ENCODE measurements around the gene BAG3. TPM values are rescaled to one million over a fixed set of nuclear protein-coding genes. Genes with fewer than 3 reads are reported as not detected.

BAG3 gene
- total RNA-seq, 1 donor from 2014 or later = 2.3 TPM

DNA sequence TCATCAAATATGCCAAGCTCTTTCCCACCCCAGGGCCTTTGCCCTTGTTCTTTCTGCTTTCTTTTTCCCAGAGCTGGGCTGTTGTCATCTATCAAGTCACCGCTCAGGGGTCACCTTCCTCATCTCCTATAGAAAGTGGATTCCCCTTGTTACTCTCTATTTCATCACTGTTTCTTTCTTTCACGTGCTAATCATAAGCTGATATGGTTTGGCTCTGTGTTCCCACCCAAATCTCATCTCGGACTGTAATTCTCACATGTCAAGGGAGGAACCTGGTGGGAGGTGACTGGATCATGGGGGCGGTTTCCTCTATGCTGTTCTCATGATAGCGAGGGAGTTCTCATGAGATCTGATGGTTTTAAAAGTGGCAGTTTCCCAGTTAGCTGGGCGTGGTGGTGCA lies 37.4 kb upstream of the BAG3 start:
- Histone ChIP-seq H3K27me3 (no peaks in the 10 kb centered on the region), H3F3A (ENCODE audit: low read depth) (no peaks in the 10 kb centered on the region), H3K4me2 (no peak overlapping the region), H4K20me1 (ENCODE audit: low read depth) (no peaks in the 10 kb centered on the region), H3K79me2 (ENCODE audit: low read depth) (no peaks in the 10 kb centered on the region), H3K9me3 (ENCODE audit: low read depth) (no peaks in the 10 kb centered on the region), H3K27ac (no peak overlapping the region), H3K4me1 (no peaks in the 10 kb centered on the region), H3K4me3 (no peak overlapping the region), H2AFZ (replicated peaks) (no peak overlapping the region), H3K36me3 (no peaks in the 10 kb centered on the region), H3K9ac (no peak overlapping the region)
- no peaks in the 10 kb centered on the region for H3K36me3 Mint-ChIP-seq
- no peak overlapping the region for H3K4me3 Mint-ChIP-seq
- peaks cover 4% of the 10 kb centered on the region for H3K27me3 Mint-ChIP-seq (ENCODE audit: insufficient read depth, low read depth)
- peaks cover 3% of the 10 kb centered on the region for H3K4me1 Mint-ChIP-seq
- no peak for DNase-seq (ENCODE audit: low spot score)
- H3K27ac Mint-ChIP-seq = no peak overlapping the region
- TF ChIP-seq EZH2 (IDR thresholded peaks at IDR 0.05) (no peak), EZH2phosphoT487 (IDR thresholded peaks at IDR 0.05) (no peak)
- TF ChIP-seq, protein P1, sequence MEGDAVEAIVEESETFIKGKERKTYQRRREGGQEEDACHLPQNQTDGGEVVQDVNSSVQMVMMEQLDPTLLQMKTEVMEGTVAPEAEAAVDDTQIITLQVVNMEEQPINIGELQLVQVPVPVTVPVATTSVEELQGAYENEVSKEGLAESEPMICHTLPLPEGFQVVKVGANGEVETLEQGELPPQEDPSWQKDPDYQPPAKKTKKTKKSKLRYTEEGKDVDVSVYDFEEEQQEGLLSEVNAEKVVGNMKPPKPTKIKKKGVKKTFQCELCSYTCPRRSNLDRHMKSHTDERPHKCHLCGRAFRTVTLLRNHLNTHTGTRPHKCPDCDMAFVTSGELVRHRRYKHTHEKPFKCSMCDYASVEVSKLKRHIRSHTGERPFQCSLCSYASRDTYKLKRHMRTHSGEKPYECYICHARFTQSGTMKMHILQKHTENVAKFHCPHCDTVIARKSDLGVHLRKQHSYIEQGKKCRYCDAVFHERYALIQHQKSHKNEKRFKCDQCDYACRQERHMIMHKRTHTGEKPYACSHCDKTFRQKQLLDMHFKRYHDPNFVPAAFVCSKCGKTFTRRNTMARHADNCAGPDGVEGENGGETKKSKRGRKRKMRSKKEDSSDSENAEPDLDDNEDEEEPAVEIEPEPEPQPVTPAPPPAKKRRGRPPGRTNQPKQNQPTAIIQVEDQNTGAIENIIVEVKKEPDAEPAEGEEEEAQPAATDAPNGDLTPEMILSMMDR (IDR thresholded peaks at IDR 0.05) = no peak
- peaks cover 8% of the 10 kb centered on the region for H3K9me3 Mint-ChIP-seq

DNA sequence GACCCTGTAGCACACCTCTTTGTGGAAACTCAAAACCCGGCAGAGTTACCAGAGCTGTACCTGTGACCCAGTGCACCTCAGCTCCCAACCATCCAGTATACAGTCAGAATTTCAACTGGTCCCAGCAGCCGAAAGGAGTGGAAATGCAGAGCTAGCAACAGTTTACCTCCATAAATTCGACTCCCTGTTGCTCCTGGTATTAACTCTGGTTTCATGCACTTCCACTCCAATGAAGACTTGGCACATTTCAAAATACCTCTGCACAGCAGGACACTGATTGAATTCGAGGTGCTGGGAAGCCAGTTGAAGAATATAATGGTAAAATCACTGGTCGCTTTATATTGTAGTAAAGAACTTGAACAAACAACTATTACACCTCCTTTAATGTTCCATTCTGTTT lies 36.5 kb upstream of the BAG3 start:
- no peak overlapping the region for H2AFZ ChIP-seq (replicated peaks)
- H3K27me3 ChIP-seq = no peaks in the 10 kb centered on the region
- Mint-ChIP-seq H3K9me3 (peaks cover 8% of the 10 kb centered on the region), H3K36me3 (no peaks in the 10 kb centered on the region), H3K27me3 (ENCODE audit: insufficient read depth, low read depth) (peaks cover 6% of the 10 kb centered on the region), H3K4me1 (no peaks in the 10 kb centered on the region), H3K4me3 (no peak overlapping the region), H3K27ac (no peak overlapping the region)
- H3K27ac ChIP-seq = no peak overlapping the region
- H3F3A ChIP-seq (ENCODE audit: low read depth) = no peaks in the 10 kb centered on the region
- H4K20me1 ChIP-seq (ENCODE audit: low read depth) = no peaks in the 10 kb centered on the region
- H3K36me3 ChIP-seq = no peaks in the 10 kb centered on the region
- no peak for DNase-seq (ENCODE audit: low spot score)
- no peaks in the 10 kb centered on the region for H3K4me1 ChIP-seq
- H3K4me3 ChIP-seq = no peak overlapping the region
- H3K9ac ChIP-seq = no peak overlapping the region
- no peaks in the 10 kb centered on the region for H3K79me2 ChIP-seq (ENCODE audit: low read depth)
- no peaks in the 10 kb centered on the region for H3K9me3 ChIP-seq (ENCODE audit: low read depth)
- H3K4me2 ChIP-seq = no peak overlapping the region
- no peak for TF ChIP-seq EZH2phosphoT487 (IDR thresholded peaks at IDR 0.05)
- TF ChIP-seq, protein P1 (IDR thresholded peaks at IDR 0.05) = no peak
- TF ChIP-seq EZH2 (IDR thresholded peaks at IDR 0.05) = no peak

DNA sequence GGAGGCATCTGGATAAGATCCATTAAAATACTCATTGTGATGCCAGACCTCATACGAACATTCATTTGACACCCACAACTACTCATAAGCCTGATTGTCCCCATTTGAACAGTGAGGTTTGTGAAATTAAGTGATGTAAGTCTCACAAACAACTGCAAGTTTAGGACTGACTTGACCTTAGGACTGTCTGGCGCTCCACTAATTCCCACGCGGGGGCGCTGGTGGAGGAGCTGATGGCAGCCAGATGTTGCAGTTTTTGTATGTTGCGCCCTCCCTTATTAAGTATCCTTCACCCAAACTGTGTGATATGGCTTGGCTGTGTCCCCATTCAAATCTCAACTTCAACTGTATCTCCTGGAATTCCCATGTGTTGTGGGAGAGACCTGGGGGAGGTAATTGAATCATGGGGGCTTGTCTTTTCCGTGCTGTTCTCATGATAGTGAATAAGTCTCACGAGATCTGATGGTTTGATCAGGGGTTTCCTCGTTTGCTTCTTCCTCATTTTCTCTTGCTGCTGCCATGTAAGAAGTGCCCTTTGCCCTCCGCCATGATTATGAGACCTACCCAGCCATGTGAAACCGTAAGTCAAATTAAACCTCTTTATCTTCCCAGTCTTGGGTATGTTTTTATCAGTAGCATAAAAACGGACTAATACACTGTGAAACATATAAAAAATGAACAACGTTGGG lies 34.2 kb upstream of the BAG3 start:
- no peak overlapping the region for H2AFZ ChIP-seq (replicated peaks)
- TF ChIP-seq, protein P1 (IDR thresholded peaks at IDR 0.05) = peak; percentile 41
- no peak for TF ChIP-seq EZH2phosphoT487 (IDR thresholded peaks at IDR 0.05)
- no peak for TF ChIP-seq EZH2 (IDR thresholded peaks at IDR 0.05)
- DNase-seq (ENCODE audit: low spot score) = no peak

More for the DNA sequence above, 34.2 kb upstream of the BAG3 start:
- Mint-ChIP-seq H3K9me3 (no peaks in the 10 kb centered on the region), H3K4me3 (no peak overlapping the region), H3K36me3 (no peaks in the 10 kb centered on the region), H3K27ac (no peak overlapping the region), H3K4me1 (peaks cover 2% of the 10 kb centered on the region), H3K27me3 (ENCODE audit: insufficient read depth, low read depth) (peaks cover 5% of the 10 kb centered on the region)
- no peak overlapping the region for H3K4me3 ChIP-seq
- H3F3A ChIP-seq (ENCODE audit: low read depth) = peaks cover 6% of the 10 kb centered on the region
- no peak overlapping the region for H3K27ac ChIP-seq
- H3K4me2 ChIP-seq = no peak overlapping the region
- no peaks in the 10 kb centered on the region for H3K36me3 ChIP-seq
- H3K9me3 ChIP-seq (ENCODE audit: low read depth) = no peaks in the 10 kb centered on the region
- H3K79me2 ChIP-seq (ENCODE audit: low read depth) = no peaks in the 10 kb centered on the region
- H3K4me1 ChIP-seq = no peaks in the 10 kb centered on the region
- H4K20me1 ChIP-seq (ENCODE audit: low read depth) = no peaks in the 10 kb centered on the region
- no peaks in the 10 kb centered on the region for H3K27me3 ChIP-seq
- no peak overlapping the region for H3K9ac ChIP-seq
